HG03139 (cell line): ENCODE results near the gene TMEM126A.
A peak's percentile ranks its signal among the peaks of the same experiment; 100 is the strongest.

ENCODE experiments used
- ATAC-seq: cut with Tn5 transposase; IDR thresholded peaks from one replicate; pipeline ENCODE4 v1.9.1; 2021; ENCODE audit not compliant: unreplicated experiment

The TMEM126A gene

GRCh38 chr11:85694385-85694980 lies 46.7 kb downstream of the TMEM126A start:
- ATAC-seq, result peak; percentile 48

DNA sequence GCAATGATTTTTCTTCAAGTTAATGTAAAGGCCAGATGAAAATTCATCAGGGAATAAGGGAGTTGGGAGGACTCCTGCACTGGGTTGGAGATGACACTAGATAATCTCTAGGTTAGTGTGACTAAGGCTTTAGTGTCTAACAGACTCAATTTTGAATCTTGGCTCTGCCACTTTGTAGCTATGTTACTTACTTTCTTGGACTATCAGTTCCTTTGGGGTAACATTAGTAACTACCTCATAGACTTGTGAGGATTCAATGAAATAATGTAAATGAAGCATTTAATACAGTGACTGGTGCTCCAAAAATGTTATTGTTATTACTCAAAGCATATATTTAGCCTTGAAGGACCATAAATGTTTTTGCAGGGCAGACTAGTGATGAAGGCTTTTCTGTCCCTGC lies 47.8 kb downstream of the TMEM126A start:
- ATAC-seq, result no peak

DNA sequence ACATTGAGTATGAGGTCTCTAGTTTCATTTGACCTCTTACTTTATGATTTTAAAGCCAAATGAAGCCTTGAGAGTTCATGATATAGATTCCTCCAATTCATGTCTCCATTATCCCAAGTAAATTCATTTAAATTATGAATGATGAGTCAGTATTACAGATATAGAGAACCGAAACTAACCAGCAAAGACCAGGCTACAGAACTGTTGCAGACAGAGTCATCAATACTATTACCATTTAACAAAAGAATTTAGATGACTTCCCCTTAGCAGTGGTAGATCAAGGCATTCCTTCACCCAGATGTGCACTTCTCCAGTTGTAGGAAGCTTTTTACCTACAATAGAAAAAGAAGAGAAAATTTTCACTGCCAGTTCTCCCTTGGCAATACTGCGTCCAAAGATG lies 50.0 kb downstream of the TMEM126A start:
- no peak for ATAC-seq

GRCh38 chr11:85698195-85698594 lies 50.4 kb downstream of the TMEM126A start:
- no peak for ATAC-seq

GRCh38 chr11:85699957-85700741 lies 52.4 kb downstream of the TMEM126A start:
- ATAC-seq, result peak; percentile 78

GRCh38 chr11:85704967-85705366 lies 57.2 kb downstream of the TMEM126A start:
- ATAC-seq, result no peak

- ATAC-seq, result no peak
These were observed 58.0 kb downstream of the TMEM126A start for GRCh38 chr11:85705800-85706199.
